Fibroblast of lung (primary cell): ENCODE results near the gene GRID2IP.

Source experiments
- EZH2 ChIP-seq: IDR thresholded peaks from 2 replicates; pipeline ENCODE4 v1.5.1; 2012; ENCODE audit warnings: low read length, control low read depth, mild to moderate bottlenecking; ENCODE audit errors: missing control alignments
- TF ChIP-seq, protein P1 (sequence below), 2 donors: IDR thresholded peaks in 1 of 2; conservative IDR thresholded peaks in 1 of 2; 1 replicate in 1 of 2; 2 replicates in 1 of 2; pipeline ENCODE4 v1.5.1; 2011 to 2012; ENCODE audit warnings: low read length in 2 of 2, control low read depth in 1 of 2, inconsistent platforms in 1 of 2, low read depth in 1 of 2, mild to moderate bottlenecking in 1 of 2

DNA sequence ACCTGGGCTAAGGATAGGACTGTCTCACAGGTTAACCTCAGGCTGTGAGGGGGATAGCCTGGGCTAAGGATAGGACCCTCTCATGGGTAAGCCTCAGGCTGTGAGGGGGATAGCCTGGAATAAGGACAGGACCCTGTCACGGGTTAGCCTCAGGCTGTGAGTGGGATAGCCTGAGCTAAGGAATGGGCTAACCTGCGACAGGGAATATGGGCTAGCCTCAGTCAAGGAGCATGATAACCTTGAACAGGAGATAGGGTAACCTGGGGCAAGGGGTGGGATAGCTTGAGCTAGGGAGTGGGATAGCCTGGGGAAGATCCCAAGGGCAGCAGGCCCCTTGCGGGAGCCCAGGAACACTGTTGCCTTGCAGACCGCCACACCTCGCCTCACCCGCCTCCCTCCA lies 42.7 kb downstream of the GRID2IP start:
- TF ChIP-seq, protein P1, sequence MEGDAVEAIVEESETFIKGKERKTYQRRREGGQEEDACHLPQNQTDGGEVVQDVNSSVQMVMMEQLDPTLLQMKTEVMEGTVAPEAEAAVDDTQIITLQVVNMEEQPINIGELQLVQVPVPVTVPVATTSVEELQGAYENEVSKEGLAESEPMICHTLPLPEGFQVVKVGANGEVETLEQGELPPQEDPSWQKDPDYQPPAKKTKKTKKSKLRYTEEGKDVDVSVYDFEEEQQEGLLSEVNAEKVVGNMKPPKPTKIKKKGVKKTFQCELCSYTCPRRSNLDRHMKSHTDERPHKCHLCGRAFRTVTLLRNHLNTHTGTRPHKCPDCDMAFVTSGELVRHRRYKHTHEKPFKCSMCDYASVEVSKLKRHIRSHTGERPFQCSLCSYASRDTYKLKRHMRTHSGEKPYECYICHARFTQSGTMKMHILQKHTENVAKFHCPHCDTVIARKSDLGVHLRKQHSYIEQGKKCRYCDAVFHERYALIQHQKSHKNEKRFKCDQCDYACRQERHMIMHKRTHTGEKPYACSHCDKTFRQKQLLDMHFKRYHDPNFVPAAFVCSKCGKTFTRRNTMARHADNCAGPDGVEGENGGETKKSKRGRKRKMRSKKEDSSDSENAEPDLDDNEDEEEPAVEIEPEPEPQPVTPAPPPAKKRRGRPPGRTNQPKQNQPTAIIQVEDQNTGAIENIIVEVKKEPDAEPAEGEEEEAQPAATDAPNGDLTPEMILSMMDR (conservative IDR thresholded peaks at IDR 0.05 in 1 of 2, IDR thresholded peaks at IDR 0.05 in 1 of 2; ENCODE audit: low read depth in 1 of 2, low read length in 2 of 2): no peak
- no peak for TF ChIP-seq EZH2
